Panc1 (cell line): ENCODE data around the gene FAM163A. TPM values are rescaled to one million over a fixed set of nuclear protein-coding genes. Genes with fewer than 3 reads are reported as not detected.
"Not testable (repeated sequence)": the region's sequence is repeated elsewhere in the genome, so short reads cannot be mapped to it uniquely, and the experiment has no call there.

ENCODE experiments used
- ATAC-seq: fragments of 200-7000 bp; cut with Tn5 transposase; 2 replicates; pipeline ENCODE4 v1.9.1; 2020; ENCODE audit warnings: mild to moderate bottlenecking, moderate library complexity
- BruUV-seq: library from RNA; stranded (reverse); fragments of 400-500 nt; replicated peaks from 2 replicates; lab custom pipeline; 2021; lab: Mats Ljungman, UMichigan
- CTCF ChIA-PET: fragments of 300-600 bp; sonication (Branson Sonifier 250); formaldehyde crosslinking; loops from one replicate; lab custom pipeline; 2022; ENCODE audit warnings: antibody characterized with exemption; lab: Charles Lee
- POLR2A ChIA-PET: fragments of 300-600 bp; sonication (Branson Sonifier 250); formaldehyde crosslinking; loops from one replicate; lab custom pipeline; 2022; ENCODE audit warnings: antibody characterized with exemption; lab: Charles Lee
- DNase-seq: peaks from one replicate; pipeline ENCODE4 v3.0.0-alpha.2; 2010; ENCODE audit warnings: low read depth, low spot score
- H3K27ac ChIP-seq: 2 replicates; pipeline ENCODE4 v1.5.1; 2011; ENCODE audit warnings: mild to moderate bottlenecking, low read length, inconsistent platforms
- H3K27me3 ChIP-seq: fragments of 200-500 bp; sonication (Bioruptor generic); 2 replicates; pipeline ENCODE4 v1.6.0; 2014; ENCODE audit warnings: low read length, inconsistent platforms; ENCODE audit not compliant: control insufficient read depth, insufficient read depth
- H3K36me3 ChIP-seq: fragments of 200-500 bp; sonication (Bioruptor generic); 2 replicates; pipeline ENCODE4 v1.5.1; 2014; ENCODE audit warnings: inconsistent platforms, mild to moderate bottlenecking, low read length, moderate library complexity; ENCODE audit not compliant: control insufficient read depth, insufficient read depth
- H3K4me1 ChIP-seq: 2 replicates; pipeline ENCODE4 v1.5.1; 2011; ENCODE audit warnings: inconsistent platforms, mild to moderate bottlenecking, low read length, moderate library complexity; ENCODE audit not compliant: control insufficient read depth, insufficient read depth
- H3K4me3 ChIP-seq, 2 experiments: 2 replicates each; pipeline ENCODE4 v1.5.1; 2011 to 2012; ENCODE audit warnings: low read depth in 2 of 2, low read length in 2 of 2, mild to moderate bottlenecking in 2 of 2, inconsistent platforms in 1 of 2, moderate library complexity in 1 of 2
- H3K9me3 ChIP-seq: fragments of 200-500 bp; sonication (Bioruptor generic); 2 replicates; pipeline ENCODE4 v1.5.1; 2014; ENCODE audit warnings: low read depth, mild to moderate bottlenecking, inconsistent platforms, low read length, moderate library complexity; ENCODE audit not compliant: control insufficient read depth, insufficient read depth
- CTCF ChIP-seq: fragments of 450-650 bp; IDR thresholded peaks from 2 replicates; pipeline ENCODE4 v1.5.1; 2017; ENCODE audit warnings: mild to moderate bottlenecking
- POLR2AphosphoS5 ChIP-seq: IDR thresholded peaks from 2 replicates; pipeline ENCODE4 v1.6.1; 2012; ENCODE audit warnings: mild to moderate bottlenecking, low read depth, low read length, moderate library complexity
- REST ChIP-seq, 2 experiments: IDR thresholded peaks; 2 replicates each; pipeline ENCODE4 v1.6.1; 2011 to 2012; ENCODE audit warnings: low read depth in 2 of 2, control low read depth in 1 of 2, low read length in 1 of 2, mild to moderate bottlenecking in 1 of 2, moderate library complexity in 1 of 2; ENCODE audit not compliant: insufficient read depth in 1 of 2
- SIN3A ChIP-seq: IDR thresholded peaks from 2 replicates; pipeline ENCODE4 v1.6.1; 2012; ENCODE audit warnings: low read depth, mild to moderate bottlenecking, low read length, moderate library complexity, borderline replicate concordance; ENCODE audit not compliant: insufficient read depth
- TCF7L2 ChIP-seq: IDR thresholded peaks from 2 replicates; pipeline ENCODE4 v1.6.1; 2011; ENCODE audit warnings: mild to moderate bottlenecking, low read depth, low read length, inconsistent platforms
- in situ Hi-C: cut with HindIII; loops from 2 replicates; pipeline ENCODE4 v1.10.0; 2016; ENCODE audit warnings: low sequenced_read_pairs, low pct_unique_long_range_greater_than_20kb
- intact Hi-C: fragments of 100-400 bp; cut with micrococcal nuclease; formaldehyde crosslinking; loops from one replicate; pipeline ENCODE4 v1.10.0; 2022; ENCODE audit not compliant: unreplicated experiment
- total RNA-seq: library from RNA; stranded (reverse); gene quantifications from one replicate; pipeline ENCODE4 v1.2.1, GENCODE V29; 2021; ENCODE audit not compliant: unreplicated experiment

Gene FAM163A
- total RNA-seq, 1 experiment from 2014 or later, result not detected

GRCh38 chr1:179853102-179853501, 110.0 kb downstream of the FAM163A start:
- CTCF ChIA-PET, result no interaction called here
- Histone ChIP-seq H3K9me3 (no peaks in the 10 kb centered on the region), H3K4me3 (no peak overlapping the region), H3K36me3 (peaks cover 21% of the 10 kb centered on the region), H3K27me3 (no peaks in the 10 kb centered on the region), H3K27ac (no peak overlapping the region), H3K4me1 (no peaks in the 10 kb centered on the region)
- intact Hi-C loops, result no loop called here
- DNase-seq (no peak), ATAC-seq (no peak)
- TF ChIP-seq CTCF, result no peak
- no peak for TF ChIP-seq REST (IDR thresholded peaks at IDR 0.05; ENCODE audit: insufficient read depth in 1 of 2, low read depth in 2 of 2, low read length in 1 of 2)
- TF ChIP-seq TCF7L2, result no peak
- TF ChIP-seq SIN3A, result no peak
- no peak for TF ChIP-seq POLR2AphosphoS5
- in situ Hi-C loops, result no loop called here
- no TSS peak for BruUV-seq
- POLR2A ChIA-PET, result no interaction called here

GRCh38 chr1:179855831-179856230, 112.7 kb downstream of the FAM163A start:
- DNase-seq, POLR2A ChIA-PET, in situ Hi-C loops, H3K4me3 ChIP-seq, ATAC-seq, BruUV-seq, H3K4me1 ChIP-seq, CTCF ChIA-PET, H3K27ac ChIP-seq, H3K27me3 ChIP-seq, intact Hi-C loops, H3K9me3 ChIP-seq: not testable (repeated sequence)
- peaks cover 14% of the 10 kb centered on the region for H3K36me3 ChIP-seq

- in situ Hi-C loops (no loop called here), intact Hi-C loops (no loop called here)
- H3K27ac ChIP-seq, result no peak overlapping the region
- peaks cover 11% of the 10 kb centered on the region for H3K36me3 ChIP-seq
- no peaks in the 10 kb centered on the region for H3K4me1 ChIP-seq
- TF ChIP-seq CTCF (no peak), REST (IDR thresholded peaks at IDR 0.05; ENCODE audit: insufficient read depth in 1 of 2, low read depth in 2 of 2, low read length in 1 of 2) (no peak), SIN3A (no peak), POLR2AphosphoS5 (no peak), TCF7L2 (no peak)
- BruUV-seq, result no TSS peak
- H3K4me3 ChIP-seq, result no peak overlapping the region
- DNase-seq (no peak), ATAC-seq (no peak)
- ChIA-PET POLR2A (no interaction called here), CTCF (no interaction called here)
- no peaks in the 10 kb centered on the region for H3K9me3 ChIP-seq
- no peaks in the 10 kb centered on the region for H3K27me3 ChIP-seq
Observed at GRCh38 chr1:179856296-179856695, 113.2 kb downstream of the FAM163A start.
